ENCODE data around the gene CCL1.

The CCL1 gene

GRCh38 chr17:34361478-34362061, 1.5 kb downstream of the CCL1 start:
- Histone ChIP-seq H3K9me3 (ENCODE audit: insufficient read depth, low read length, severe bottlenecking) (no peaks in the 10 kb centered on the region), H3K27ac (ENCODE audit: low read length) (peak overlapping the region; percentile 99), H3K9ac (ENCODE audit: low read depth, low read length) (peak overlapping the region; percentile 49), H4K20me1 (ENCODE audit: insufficient read depth, low read length) (no peaks in the 10 kb centered on the region), H3K4me2 (ENCODE audit: insufficient read depth, low read length) (peak overlapping the region; percentile 48), H3K4me3 (ENCODE audit: low read depth in 1 of 2, low read length in 2 of 2) (peak overlapping the region in 1 of 2 experiments; percentile 25; a peak in 1 of 4 replicates), H3K36me3 (ENCODE audit: insufficient read depth, low read length) (no peaks in the 10 kb centered on the region), H3K4me1 (ENCODE audit: insufficient read depth, low read length) (peaks cover 81% of the 10 kb centered on the region), H3K79me2 (ENCODE audit: insufficient read depth, low read length) (no peaks in the 10 kb centered on the region), H2AFZ (ENCODE audit: low read depth, low read length) (no peak overlapping the region), H3K27me3 (ENCODE audit: insufficient read depth, low read length, poor library complexity) (no peaks in the 10 kb centered on the region)
- peak; percentile 48 for ATAC-seq (ENCODE audit: insufficient read depth, low read depth)
- DNase-seq = peak; percentile 93
- TF ChIP-seq EZH2 (IDR thresholded peaks at IDR 0.05; ENCODE audit: borderline replicate concordance, low read depth, low read length, severe bottlenecking) (no peak), CTCF (IDR thresholded peaks at IDR 0.05; ENCODE audit: borderline replicate concordance, extremely low read depth, low read length, poor library complexity, severe bottlenecking) (peak; percentile 100)

GRCh38 chr17:34360601-34361270, 2.3 kb downstream of the CCL1 start:
- no peaks in the 10 kb centered on the region for H3K79me2 ChIP-seq (ENCODE audit: insufficient read depth, low read length)
- H3K4me2 ChIP-seq (ENCODE audit: insufficient read depth, low read length) = peak overlapping the region; percentile 48
- peak overlapping the region; percentile 50 for H2AFZ ChIP-seq (ENCODE audit: low read depth, low read length)
- no peak for TF ChIP-seq EZH2 (IDR thresholded peaks at IDR 0.05; ENCODE audit: borderline replicate concordance, low read depth, low read length, severe bottlenecking)
- TF ChIP-seq CTCF (IDR thresholded peaks at IDR 0.05; ENCODE audit: borderline replicate concordance, extremely low read depth, low read length, poor library complexity, severe bottlenecking) = peak; percentile 18
- H3K27me3 ChIP-seq (ENCODE audit: insufficient read depth, low read length, poor library complexity) = no peaks in the 10 kb centered on the region
- H3K27ac ChIP-seq (ENCODE audit: low read length) = peak overlapping the region; percentile 99
- no peaks in the 10 kb centered on the region for H3K36me3 ChIP-seq (ENCODE audit: insufficient read depth, low read length)
- H3K4me3 ChIP-seq (ENCODE audit: low read depth in 1 of 2, low read length in 2 of 2) = peak overlapping the region in 1 of 2 experiments; percentile 29; a peak in 2 of 4 replicates
- no peaks in the 10 kb centered on the region for H3K9me3 ChIP-seq (ENCODE audit: insufficient read depth, low read length, severe bottlenecking)
- peaks cover 73% of the 10 kb centered on the region for H3K4me1 ChIP-seq (ENCODE audit: insufficient read depth, low read length)
- H4K20me1 ChIP-seq (ENCODE audit: insufficient read depth, low read length) = no peaks in the 10 kb centered on the region
- DNase-seq = peak; percentile 87
- H3K9ac ChIP-seq (ENCODE audit: low read depth, low read length) = peak overlapping the region; percentile 49
- ATAC-seq (ENCODE audit: insufficient read depth, low read depth) = peak; percentile 70

GRCh38 chr17:34358631-34359030, 4.4 kb downstream of the CCL1 start:
- no peak overlapping the region for H2AFZ ChIP-seq (ENCODE audit: low read depth, low read length)
- ATAC-seq (ENCODE audit: insufficient read depth, low read depth) (no peak), DNase-seq (no peak)
- peak overlapping the region; percentile 99 for H3K27ac ChIP-seq (ENCODE audit: low read length)
- H3K36me3 ChIP-seq (ENCODE audit: insufficient read depth, low read length) = no peaks in the 10 kb centered on the region
- no peaks in the 10 kb centered on the region for H4K20me1 ChIP-seq (ENCODE audit: insufficient read depth, low read length)
- no peak overlapping the region for H3K4me2 ChIP-seq (ENCODE audit: insufficient read depth, low read length)
- H3K4me3 ChIP-seq (ENCODE audit: low read depth in 1 of 2, low read length in 2 of 2) = no peak overlapping the region
- no peak for TF ChIP-seq EZH2 (IDR thresholded peaks at IDR 0.05; ENCODE audit: borderline replicate concordance, low read depth, low read length, severe bottlenecking)
- TF ChIP-seq CTCF (IDR thresholded peaks at IDR 0.05; ENCODE audit: borderline replicate concordance, extremely low read depth, low read length, poor library complexity, severe bottlenecking) = no peak
- no peak overlapping the region for H3K9ac ChIP-seq (ENCODE audit: low read depth, low read length)
- no peaks in the 10 kb centered on the region for H3K9me3 ChIP-seq (ENCODE audit: insufficient read depth, low read length, severe bottlenecking)
- H3K79me2 ChIP-seq (ENCODE audit: insufficient read depth, low read length) = no peaks in the 10 kb centered on the region
- H3K4me1 ChIP-seq (ENCODE audit: insufficient read depth, low read length) = peaks cover 52% of the 10 kb centered on the region
- no peaks in the 10 kb centered on the region for H3K27me3 ChIP-seq (ENCODE audit: insufficient read depth, low read length, poor library complexity)

All from DND-41 (cell line).